GM21786 (cell line): ENCODE data around the gene HSPA1A.
A peak's percentile ranks its signal among the peaks of the same experiment; 100 is the strongest.
"Not testable (repeated sequence)": the region's sequence is repeated elsewhere in the genome, so short reads cannot be mapped to it uniquely, and the experiment has no call there.

Experiments used
- ATAC-seq: cut with Tn5 transposase; IDR thresholded peaks from one replicate; pipeline ENCODE4 v1.9.1; 2021; ENCODE audit not compliant: unreplicated experiment

The HSPA1A gene

DNA sequence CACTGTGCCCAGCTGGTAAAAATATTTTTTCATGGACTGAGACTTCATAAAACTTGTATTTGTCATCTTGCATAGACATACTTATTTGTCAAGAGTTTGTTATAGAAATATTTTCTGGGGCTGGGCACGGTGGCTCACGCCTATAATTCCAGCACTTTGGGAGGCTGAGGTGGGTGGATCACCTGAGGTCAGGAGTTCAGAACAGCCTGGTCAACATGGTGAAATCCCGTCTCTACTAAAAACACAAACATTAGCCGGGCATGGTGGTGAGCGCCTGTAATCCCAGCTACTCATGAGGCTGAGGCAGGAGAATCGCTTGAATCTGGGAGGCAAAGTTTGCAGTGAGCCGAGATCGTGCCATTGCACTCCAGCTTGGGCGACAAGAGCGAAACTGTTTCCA lies 6.7 kb upstream of the HSPA1A start:
- not testable (repeated sequence) for ATAC-seq

DNA sequence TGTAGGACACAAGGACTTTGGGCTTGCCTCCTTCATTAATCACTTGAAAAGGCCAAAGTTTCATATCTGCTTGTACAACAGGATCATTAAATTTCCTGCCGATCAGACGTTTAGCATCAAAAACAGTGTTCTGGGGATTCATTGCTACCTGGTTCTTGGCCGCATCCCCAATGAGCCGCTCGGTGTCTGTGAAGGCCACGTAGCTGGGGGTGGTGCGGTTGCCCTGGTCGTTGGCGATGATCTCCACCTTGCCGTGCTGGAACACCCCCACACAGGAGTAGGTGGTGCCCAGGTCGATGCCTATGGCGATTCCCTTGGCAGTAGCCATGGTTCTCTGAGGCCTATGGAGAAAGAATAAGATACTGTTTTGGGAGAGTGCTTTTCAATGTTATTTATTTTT lies 3.7 kb upstream of the HSPA1A start:
- no peak for ATAC-seq

GRCh38 chr6:31813465-31813849 lies 1.9 kb upstream of the HSPA1A start:
- no peak for ATAC-seq

DNA sequence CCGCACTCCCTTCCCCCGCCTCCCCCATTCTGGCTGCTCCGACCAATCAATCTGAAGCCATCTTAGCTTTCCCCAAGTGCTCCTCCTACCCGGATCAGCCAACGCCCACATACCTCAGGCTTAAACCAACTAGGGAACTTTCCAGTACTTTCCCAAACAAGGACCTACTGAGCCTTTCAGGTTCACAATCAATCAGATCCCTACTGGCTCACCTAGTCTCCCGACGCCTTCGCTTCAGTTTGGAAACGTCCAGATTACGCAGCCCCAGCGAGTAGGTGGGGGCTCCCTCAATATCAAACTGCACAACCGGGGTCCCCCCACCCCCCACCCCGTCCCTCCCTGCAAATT lies 692 bp upstream of the HSPA1A start:
- peak; percentile 29 for ATAC-seq

- not testable (repeated sequence) for ATAC-seq
Measured at GRCh38 chr6:31817133-31817928, 2.0 kb downstream of the HSPA1A start.

DNA sequence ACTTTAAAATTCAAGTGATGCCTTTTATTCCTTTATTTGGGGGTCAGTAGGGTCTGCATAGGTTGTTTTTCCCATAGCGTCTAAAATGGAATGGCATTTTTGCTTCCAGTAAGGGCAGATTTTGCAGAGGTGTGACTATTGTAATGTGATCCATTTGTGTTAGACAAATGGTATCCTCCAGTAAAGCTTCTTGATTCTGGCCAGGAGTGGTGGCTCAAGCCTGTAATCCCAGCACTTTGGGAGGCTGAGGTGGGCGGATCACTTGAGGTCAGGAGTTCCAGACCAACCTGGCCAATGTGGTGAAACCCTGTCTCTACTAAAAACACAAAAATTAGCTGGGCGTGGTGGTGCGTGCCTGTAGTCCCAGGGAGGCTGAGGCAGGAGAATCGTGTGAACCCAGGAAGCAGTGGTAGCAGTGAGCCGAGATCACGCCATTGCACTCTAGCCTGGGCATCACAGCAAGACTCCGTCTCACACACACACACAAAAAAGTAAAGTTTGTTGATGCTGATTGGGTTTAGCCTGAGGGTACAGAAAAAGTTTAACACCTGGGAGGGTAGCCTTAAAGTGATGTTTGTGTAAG lies 2.7 kb downstream of the HSPA1A start:
- ATAC-seq: not testable (repeated sequence)

DNA sequence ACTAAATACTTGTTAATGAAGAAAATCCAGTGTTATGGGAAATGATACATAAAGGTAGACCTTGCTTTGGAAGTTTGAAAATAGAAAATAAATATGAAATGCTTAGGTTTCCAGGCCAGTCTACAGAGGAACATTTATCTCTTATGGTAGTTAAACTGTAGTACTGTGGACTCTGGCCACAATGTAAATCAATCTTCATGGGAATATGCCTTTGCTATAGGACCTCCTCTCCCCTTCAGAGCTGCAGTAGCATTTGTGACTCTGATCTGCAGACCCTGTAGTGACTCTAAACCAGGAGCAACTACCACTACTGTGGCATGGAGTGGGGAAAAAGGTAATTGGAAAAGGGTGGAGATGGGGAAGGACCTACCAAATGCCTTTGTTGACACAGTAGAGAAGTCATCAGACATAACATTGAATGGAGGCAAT lies 4.5 kb downstream of the HSPA1A start:
- no peak for ATAC-seq

DNA sequence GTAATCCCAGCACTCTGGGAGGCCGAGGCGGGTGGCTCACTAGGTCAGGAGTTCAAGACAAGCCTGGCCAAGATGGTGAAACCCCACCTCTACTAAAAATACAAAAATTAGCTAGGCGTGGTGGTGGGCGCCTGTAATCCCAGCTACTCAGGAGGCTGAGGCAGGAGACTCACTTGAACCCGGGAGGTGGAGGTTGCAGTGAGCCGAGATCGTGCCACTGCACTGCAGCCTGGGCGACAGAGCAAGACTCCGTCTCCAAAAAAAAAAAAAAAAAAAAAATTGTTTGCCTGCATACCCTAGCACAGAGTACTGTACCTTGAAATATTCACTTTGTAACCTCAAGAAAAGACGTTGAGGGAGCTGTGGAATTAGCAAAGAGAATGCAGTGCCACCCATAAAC lies 5.1 kb downstream of the HSPA1A start:
- not testable (repeated sequence) for ATAC-seq

DNA sequence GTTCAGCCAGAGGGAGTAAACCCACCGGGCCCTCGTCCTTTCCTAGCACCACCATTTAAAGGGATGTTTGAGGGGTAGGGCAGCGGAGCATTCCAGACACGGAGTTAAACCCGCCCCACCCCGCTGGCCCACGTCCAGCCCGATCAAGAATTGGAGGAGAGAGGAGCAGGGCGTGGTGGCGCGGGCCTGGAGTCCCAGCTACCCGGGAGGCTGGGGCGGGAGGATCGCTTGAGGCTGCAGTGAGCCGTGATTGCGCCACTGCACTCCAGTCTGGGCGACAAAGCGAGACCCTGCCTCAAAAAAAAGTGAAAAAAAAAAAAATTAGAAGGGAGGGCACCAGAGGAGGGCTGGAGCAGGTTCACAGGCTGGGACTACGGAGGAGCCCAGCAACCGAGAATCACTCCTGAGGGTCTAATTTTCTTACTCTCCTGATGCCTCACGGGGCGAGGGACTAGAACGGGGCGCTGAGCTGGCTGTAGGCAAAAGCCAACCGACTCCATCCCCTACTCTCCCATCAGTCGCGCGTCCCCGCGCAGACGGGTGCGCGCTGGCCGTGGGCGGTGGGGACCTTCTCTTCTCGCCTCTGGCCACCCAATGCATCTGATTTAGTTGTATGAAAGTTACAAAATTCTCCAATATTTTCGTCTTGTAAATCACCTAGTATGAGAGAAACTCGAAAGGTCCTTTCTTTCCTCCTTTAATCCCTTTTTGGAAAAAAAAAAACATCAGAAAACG lies 6.1 kb downstream of the HSPA1A start:
- ATAC-seq: peak; percentile 23

DNA sequence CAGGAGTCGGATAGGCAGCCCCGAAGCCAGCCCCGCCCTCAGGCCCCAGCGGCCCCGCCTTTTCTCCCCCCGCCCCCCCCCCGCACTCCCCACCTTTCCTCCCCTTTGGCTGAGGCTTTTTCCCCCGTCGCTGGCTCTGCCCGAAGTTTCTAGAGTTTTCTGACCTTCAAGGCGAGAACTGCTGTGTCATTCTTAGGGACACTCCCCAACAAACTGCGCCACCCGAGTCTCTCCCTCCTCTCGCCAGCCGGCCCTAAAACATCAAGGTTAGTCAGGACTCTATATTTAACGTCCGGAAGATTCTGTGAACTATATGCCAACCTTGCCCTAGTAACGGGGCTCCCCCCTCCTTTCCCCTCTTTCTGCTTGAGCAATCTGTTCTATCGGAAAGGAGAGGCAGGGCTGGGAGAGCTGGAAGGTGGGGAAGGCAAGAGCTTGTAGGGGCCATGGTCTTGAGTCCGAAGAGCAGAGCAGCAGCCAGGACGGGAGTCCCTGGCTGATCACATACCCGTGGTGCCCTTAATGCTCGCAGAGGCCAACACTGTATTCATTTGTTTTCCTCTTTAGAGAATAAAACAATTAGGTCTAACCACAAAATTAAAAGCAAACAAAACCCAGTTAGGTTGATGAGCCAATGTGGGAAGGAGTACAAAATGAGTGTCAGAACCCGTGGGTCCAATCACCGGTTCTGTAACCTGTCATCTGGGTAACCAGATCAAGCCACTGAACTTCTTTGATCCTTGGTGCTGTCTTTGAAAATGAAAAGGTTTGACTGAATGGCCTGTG lies 6.9 kb downstream of the HSPA1A start:
- ATAC-seq: peak; percentile 47

DNA sequence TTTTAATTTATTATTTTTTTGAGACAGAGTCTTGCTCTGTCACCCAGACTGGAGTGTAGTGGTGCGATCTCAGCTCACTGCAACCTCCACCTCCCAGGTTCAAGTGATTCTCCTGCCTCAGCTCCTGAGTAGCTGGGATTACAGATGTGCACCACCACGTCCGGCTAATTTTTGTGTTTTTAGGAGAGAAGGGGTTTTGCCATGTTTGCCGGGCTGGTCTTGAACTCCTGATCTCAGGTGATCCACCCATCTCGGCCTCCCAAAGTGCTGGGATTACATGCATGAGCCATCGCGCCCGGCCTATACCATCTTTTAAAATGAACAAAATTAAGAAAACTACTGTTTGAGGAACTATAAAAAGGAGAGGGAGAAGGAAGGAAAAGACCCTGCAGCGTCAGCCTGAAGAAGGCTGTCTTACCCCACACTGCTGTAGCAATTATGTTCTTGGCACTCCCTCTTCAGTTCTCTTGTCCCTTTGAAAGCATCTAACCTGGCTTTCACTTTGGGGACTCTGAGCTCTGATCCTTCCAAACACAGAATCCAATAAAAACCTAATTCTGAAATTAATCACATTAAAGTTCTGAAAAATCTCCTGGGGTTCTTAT lies 8.4 kb downstream of the HSPA1A start:
- not testable (repeated sequence) for ATAC-seq

GRCh38 chr6:31825553-31825952 lies 10.2 kb downstream of the HSPA1A start:
- ATAC-seq: no peak

GRCh38 chr6:31826793-31827285 lies 11.5 kb downstream of the HSPA1A start:
- ATAC-seq: no peak

DNA sequence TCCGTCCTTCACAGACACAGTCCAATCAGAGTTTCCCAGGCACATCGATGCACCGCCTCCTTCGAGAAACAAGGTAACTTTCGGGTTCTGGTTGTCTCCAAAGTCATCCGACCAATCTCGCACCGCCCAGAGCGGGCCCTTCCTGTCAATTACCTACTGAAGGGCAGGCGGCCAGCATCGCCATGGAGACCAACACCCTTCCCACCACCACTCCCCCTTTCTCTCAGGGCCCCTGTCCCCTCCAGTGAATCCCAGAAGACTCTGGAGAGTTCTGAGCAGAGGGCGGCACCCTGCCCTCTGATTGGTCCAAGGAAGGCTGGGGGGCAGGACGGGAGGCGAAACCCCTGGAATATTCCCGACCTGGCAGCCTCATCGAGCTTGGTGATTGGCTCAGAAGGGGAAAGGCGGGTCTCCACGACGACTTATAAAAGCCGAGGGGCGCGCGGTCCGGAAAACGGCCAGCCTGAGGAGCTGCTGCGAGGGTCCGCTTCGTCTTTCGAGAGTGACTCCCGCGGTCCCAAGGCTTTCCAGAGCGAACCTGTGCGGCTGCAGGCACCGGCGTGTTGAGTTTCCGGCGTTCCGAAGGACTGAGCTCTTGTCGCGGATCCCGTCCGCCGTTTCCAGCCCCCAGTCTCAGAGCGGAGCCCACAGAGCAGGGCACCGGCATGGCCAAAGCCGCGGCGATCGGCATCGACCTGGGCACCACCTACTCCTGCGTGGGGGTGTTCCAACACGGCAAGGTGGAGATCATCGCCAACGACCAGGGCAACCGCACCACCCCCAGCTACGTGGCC lies 12.1 kb downstream of the HSPA1A start, which contains the start of gene HSPA1B:
TSS of gene HSPA1B (plus strand) at position 453 of the 794 bp plus-strand sequence. CDS start at position 666, 213 bp downstream.
- ATAC-seq: peak; percentile 55

DNA sequence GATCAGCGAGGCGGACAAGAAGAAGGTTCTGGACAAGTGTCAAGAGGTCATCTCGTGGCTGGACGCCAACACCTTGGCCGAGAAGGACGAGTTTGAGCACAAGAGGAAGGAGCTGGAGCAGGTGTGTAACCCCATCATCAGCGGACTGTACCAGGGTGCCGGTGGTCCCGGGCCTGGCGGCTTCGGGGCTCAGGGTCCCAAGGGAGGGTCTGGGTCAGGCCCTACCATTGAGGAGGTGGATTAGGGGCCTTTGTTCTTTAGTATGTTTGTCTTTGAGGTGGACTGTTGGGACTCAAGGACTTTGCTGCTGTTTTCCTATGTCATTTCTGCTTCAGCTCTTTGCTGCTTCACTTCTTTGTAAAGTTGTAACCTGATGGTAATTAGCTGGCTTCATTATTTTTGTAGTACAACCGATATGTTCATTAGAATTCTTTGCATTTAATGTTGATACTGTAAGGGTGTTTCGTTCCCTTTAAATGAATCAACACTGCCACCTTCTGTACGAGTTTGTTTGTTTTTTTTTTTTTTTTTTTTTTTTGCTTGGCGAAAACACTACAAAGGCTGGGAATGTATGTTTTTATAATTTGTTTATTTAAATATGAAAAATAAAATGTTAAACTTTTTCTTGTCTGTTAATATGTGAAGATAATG lies 14.4 kb downstream of the HSPA1A start:
- ATAC-seq: no peak

- no peak for ATAC-seq
Measured at GRCh38 chr6:31830886-31831335, 15.6 kb downstream of the HSPA1A start.

DNA sequence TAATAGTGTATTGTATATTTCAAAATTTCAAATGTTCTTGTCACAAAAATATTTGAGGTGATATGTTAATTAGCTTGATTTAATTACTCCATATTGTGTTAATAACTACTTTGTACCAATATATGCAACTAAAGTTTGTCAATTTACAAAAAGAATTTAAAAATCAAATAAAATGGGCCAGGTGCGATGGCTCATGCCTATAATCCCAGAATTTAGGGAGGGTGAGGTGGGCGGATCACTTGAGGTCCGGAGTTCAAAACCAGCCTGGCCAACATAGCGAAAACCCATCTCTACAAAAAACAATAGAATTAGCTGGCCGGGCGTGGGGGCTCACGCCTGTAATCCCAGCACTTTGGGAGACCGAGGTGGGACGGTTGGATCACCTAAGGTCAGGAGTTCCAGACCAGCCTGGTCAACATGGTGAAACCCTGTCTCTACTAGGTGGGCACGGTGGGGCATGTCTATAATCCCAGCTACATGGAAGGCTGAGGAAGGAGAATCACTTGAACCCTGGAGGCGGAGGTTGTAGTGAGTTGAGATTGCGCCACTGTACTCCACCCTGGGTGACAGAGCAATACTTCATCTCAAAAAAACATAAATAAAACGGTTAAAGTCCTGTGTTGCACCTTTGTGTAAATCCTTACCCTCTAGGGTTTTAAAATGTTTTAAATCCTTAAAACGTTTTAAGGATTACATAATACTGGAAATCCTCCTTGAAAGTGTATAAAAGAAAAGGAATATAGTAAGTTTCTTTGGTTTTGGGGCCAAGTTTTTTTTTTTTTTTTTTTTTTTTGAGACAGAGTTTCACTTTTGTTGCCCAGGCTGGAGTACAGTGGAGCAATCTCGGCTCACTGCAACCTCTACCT lies 16.2 kb downstream of the HSPA1A start:
- ATAC-seq: no peak
